ENCODE results near the gene RSPRY1. TPM values are rescaled to one million over a fixed set of nuclear protein-coding genes. Genes with fewer than 3 reads are reported as not detected.
"Not testable (repeated sequence)": the region's sequence is repeated elsewhere in the genome, so short reads cannot be mapped to it uniquely, and the experiment has no call there.

The RSPRY1 gene
- total and polyA plus RNA-seq, 4 donors = 41.2 to 67.7 (median 49.0) TPM

- 100% methylated on average over 2 of the region's 5 CpGs for WGBS (ENCODE audit: insufficient coverage)
- not testable (repeated sequence) for H3K4me3 ChIP-seq (ENCODE audit: low read depth, low read length); H3K27ac ChIP-seq (ENCODE audit: low read depth, low read length); H3K27me3 ChIP-seq (ENCODE audit: control insufficient read depth, insufficient read depth, low read length); H3K9me3 ChIP-seq (ENCODE audit: control insufficient read depth, insufficient read depth, low read length); DNase-seq (ENCODE audit: low read depth in 4 of 6, low spot score in 6 of 6); H3K36me3 ChIP-seq (ENCODE audit: control insufficient read depth, insufficient read depth, low read length); H3K4me1 ChIP-seq (ENCODE audit: control insufficient read depth, insufficient read depth, low read length)
Observed at GRCh38 chr16:57275946-57276345, 89.8 kb downstream of the RSPRY1 start.

GRCh38 chr16:57276596-57276995, 90.5 kb downstream of the RSPRY1 start:
- Histone ChIP-seq H3K4me1 (ENCODE audit: control insufficient read depth, insufficient read depth, low read length) (no peaks in the 10 kb centered on the region), H3K36me3 (ENCODE audit: control insufficient read depth, insufficient read depth, low read length) (no peaks in the 10 kb centered on the region), H3K9me3 (ENCODE audit: control insufficient read depth, insufficient read depth, low read length) (no peaks in the 10 kb centered on the region), H3K4me3 (ENCODE audit: low read depth, low read length) (no peak overlapping the region), H3K27ac (ENCODE audit: low read depth, low read length) (no peak overlapping the region), H3K27me3 (ENCODE audit: control insufficient read depth, insufficient read depth, low read length) (no peaks in the 10 kb centered on the region)
- 60% methylated on average over 3 of the region's 5 CpGs for WGBS (ENCODE audit: insufficient coverage)
- DNase-seq (ENCODE audit: low read depth in 4 of 6, low spot score in 6 of 6) = no peak

DNA sequence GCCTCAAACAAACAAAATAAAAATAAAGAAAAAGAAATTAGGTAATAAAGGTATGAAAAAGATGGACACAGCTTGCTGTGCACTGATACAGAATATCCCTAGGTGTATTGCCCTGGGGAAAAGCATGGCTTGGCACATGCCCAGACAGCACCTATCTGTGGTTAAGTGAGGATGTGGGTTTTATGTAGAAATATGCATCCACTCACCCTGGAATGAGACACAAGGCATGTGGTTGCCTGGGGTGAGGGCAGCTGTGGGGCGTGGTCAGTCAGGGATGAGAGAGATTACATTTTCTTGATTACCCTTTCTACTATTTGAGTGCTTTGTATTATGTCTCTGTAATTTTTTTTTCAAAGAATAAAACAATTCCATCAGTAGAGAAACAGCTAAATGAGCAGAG, 91.5 kb downstream of the RSPRY1 start:
- Histone ChIP-seq H3K27ac (ENCODE audit: low read depth, low read length) (no peak overlapping the region), H3K4me1 (ENCODE audit: control insufficient read depth, insufficient read depth, low read length) (peaks cover under 1% of the 10 kb centered on the region), H3K9me3 (ENCODE audit: control insufficient read depth, insufficient read depth, low read length) (no peaks in the 10 kb centered on the region), H3K36me3 (ENCODE audit: control insufficient read depth, insufficient read depth, low read length) (no peaks in the 10 kb centered on the region), H3K4me3 (ENCODE audit: low read depth, low read length) (no peak overlapping the region), H3K27me3 (ENCODE audit: control insufficient read depth, insufficient read depth, low read length) (no peaks in the 10 kb centered on the region)
- WGBS (ENCODE audit: insufficient coverage) = no CpG with 5 or more reads among the region's 1 CpG
- no peak for DNase-seq (ENCODE audit: low read depth in 4 of 6, low spot score in 6 of 6)

- DNase-seq (ENCODE audit: low read depth in 4 of 6, low spot score in 6 of 6) = no peak
Observed at GRCh38 chr16:57278494-57278893, 92.4 kb downstream of the RSPRY1 start.

DNA sequence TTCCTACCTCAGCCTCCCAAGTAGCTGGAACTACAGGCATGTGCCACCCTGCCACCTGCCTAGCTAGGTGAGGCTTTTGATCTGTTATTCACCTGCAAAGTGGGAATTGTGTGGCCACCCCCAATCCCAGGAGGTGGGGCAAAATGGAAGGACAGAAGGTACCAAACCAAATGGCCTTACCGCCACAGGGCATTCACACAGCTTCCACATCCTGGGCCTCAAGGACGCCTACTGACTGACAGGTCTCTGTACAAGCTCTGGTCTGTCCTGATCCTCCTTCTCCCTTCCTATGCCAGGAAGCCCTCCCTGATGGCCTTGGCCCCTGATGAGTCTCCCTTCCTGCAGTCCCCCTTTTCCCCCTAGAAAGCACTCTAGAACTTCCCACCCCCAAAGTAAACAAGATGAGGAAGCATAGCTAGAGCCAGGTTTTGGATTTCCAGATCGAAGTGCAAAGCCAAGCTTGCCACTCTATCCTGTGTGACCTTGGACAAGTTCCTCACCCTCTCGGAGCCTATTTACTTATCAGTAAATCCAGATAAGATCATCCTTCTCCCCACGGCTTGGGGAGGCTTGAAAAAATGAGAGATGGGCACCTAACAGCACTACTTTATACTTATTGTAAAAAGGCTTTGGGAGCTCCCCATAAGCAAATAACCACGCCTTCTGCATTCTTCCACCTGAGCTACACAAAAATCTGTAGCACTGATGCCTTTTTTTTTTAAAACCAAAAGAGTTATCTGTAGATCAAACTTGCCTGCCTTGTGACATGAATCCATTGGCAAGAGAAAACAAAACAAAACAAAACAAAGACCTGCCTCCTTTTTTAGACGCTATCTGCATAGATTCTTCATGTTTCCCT, 93.9 kb downstream of the RSPRY1 start:
- H3K27me3 ChIP-seq (ENCODE audit: control insufficient read depth, insufficient read depth, low read length) = peaks cover 20% of the 10 kb centered on the region
- no peak overlapping the region for H3K27ac ChIP-seq (ENCODE audit: low read depth, low read length)
- no peak overlapping the region for H3K4me3 ChIP-seq (ENCODE audit: low read depth, low read length)
- no peak for DNase-seq (ENCODE audit: low read depth in 4 of 6, low spot score in 6 of 6)
- 98% methylated on average over 4 of the region's 7 CpGs for WGBS (ENCODE audit: insufficient coverage)
- H3K9me3 ChIP-seq (ENCODE audit: control insufficient read depth, insufficient read depth, low read length) = no peaks in the 10 kb centered on the region
- H3K4me1 ChIP-seq (ENCODE audit: control insufficient read depth, insufficient read depth, low read length) = peaks cover 21% of the 10 kb centered on the region
- no peaks in the 10 kb centered on the region for H3K36me3 ChIP-seq (ENCODE audit: control insufficient read depth, insufficient read depth, low read length)

More at GRCh38 chr16:57278494-57278893, 92.4 kb downstream of the RSPRY1 start:
- Histone ChIP-seq H3K27ac (ENCODE audit: low read depth, low read length) (peak overlapping the region; percentile 57), H3K4me1 (ENCODE audit: control insufficient read depth, insufficient read depth, low read length) (peaks cover 9% of the 10 kb centered on the region), H3K27me3 (ENCODE audit: control insufficient read depth, insufficient read depth, low read length) (peaks cover 4% of the 10 kb centered on the region), H3K9me3 (ENCODE audit: control insufficient read depth, insufficient read depth, low read length) (no peaks in the 10 kb centered on the region), H3K4me3 (ENCODE audit: low read depth, low read length) (no peak overlapping the region), H3K36me3 (ENCODE audit: control insufficient read depth, insufficient read depth, low read length) (no peaks in the 10 kb centered on the region)
- 56% methylated on average over 3 of the region's 4 CpGs for WGBS (ENCODE audit: insufficient coverage)

DNA sequence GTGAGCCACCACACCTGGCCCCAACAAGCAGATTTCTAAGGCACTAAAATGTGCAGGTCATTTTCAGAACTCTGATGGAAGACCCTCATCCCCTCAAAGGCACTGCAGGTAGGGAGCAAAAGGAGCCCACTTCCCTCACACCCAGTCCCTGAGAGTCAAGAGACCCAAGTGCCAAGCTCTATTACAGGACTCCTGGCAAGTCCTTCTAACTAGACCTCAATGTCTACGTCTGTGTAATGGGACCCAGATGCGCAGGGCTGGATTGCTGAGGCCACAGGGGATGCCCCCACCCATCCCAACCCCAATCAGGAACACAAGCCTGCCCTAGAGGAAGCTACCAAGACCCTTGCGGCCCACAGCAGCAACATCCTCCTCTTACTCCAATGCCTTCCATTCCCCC, 95.7 kb downstream of the RSPRY1 start:
- no peak for DNase-seq (ENCODE audit: low read depth in 4 of 6, low spot score in 6 of 6)

GRCh38 chr16:57282510-57283213, 96.5 kb downstream of the RSPRY1 start:
- Histone ChIP-seq H3K27me3 (ENCODE audit: control insufficient read depth, insufficient read depth, low read length) (peaks cover 25% of the 10 kb centered on the region), H3K36me3 (ENCODE audit: control insufficient read depth, insufficient read depth, low read length) (no peaks in the 10 kb centered on the region), H3K4me3 (ENCODE audit: low read depth, low read length) (no peak overlapping the region)

More for the DNA sequence above, 95.7 kb downstream of the RSPRY1 start:
- H3K27me3 ChIP-seq (ENCODE audit: control insufficient read depth, insufficient read depth, low read length) = peaks cover 25% of the 10 kb centered on the region
- no peak overlapping the region for H3K27ac ChIP-seq (ENCODE audit: low read depth, low read length)
- peaks cover 23% of the 10 kb centered on the region for H3K4me1 ChIP-seq (ENCODE audit: control insufficient read depth, insufficient read depth, low read length)
- no peak overlapping the region for H3K4me3 ChIP-seq (ENCODE audit: low read depth, low read length)
- no peaks in the 10 kb centered on the region for H3K9me3 ChIP-seq (ENCODE audit: control insufficient read depth, insufficient read depth, low read length)
- WGBS (ENCODE audit: insufficient coverage) = 86% methylated on average over 1 of the region's 3 CpGs
- H3K36me3 ChIP-seq (ENCODE audit: control insufficient read depth, insufficient read depth, low read length) = no peaks in the 10 kb centered on the region

DNA sequence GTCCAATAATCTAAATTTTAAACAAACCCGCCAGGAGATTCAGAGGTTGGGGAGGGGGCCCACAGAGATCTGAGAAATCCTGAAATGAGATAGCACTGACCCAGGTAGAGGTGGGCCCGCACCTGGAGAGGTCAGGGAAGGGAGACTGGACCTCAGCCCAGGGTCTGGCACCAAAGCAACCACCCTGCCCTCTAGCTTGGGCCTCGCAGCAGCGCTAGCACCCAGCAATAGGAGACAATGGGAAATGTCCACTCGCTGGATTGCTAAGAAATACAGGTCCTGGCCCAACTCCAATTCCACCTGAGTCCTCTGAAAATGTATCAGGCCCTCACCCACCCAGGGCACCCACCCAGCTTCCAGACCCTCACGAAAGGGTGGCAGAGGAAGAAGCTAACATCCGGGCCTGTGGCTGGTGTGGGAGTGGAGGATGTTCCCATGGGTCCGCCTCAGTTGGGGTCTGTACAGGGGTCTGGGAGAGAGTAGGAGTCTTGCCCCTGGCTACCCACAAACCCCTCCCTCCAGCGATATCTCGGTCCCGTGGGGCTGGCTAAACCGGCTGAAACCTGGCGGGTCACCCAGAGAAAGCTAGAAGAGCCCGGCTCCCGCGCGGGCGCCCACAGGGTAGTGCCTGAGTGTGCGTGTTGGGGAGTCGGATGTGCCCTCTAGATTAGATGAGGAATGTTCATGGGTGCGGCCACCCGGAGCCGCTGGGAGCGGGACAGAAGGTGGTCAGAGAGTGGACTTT, 97.3 kb downstream of the RSPRY1 start:
- DNase-seq (ENCODE audit: low read depth in 4 of 6, low spot score in 6 of 6) = no peak
- H3K36me3 ChIP-seq (ENCODE audit: control insufficient read depth, insufficient read depth, low read length) = no peaks in the 10 kb centered on the region
- peak overlapping the region; percentile 40 for H3K4me3 ChIP-seq (ENCODE audit: low read depth, low read length)
- 43% methylated on average over 15 of the region's 24 CpGs for WGBS (ENCODE audit: insufficient coverage)
- H3K9me3 ChIP-seq (ENCODE audit: control insufficient read depth, insufficient read depth, low read length) = no peaks in the 10 kb centered on the region
- no peak overlapping the region for H3K27ac ChIP-seq (ENCODE audit: low read depth, low read length)
- H3K27me3 ChIP-seq (ENCODE audit: control insufficient read depth, insufficient read depth, low read length) = peaks cover 25% of the 10 kb centered on the region
- H3K4me1 ChIP-seq (ENCODE audit: control insufficient read depth, insufficient read depth, low read length) = peaks cover 23% of the 10 kb centered on the region

More at GRCh38 chr16:57282510-57283213, 96.5 kb downstream of the RSPRY1 start:
- Histone ChIP-seq H3K9me3 (ENCODE audit: control insufficient read depth, insufficient read depth, low read length) (no peaks in the 10 kb centered on the region), H3K4me1 (ENCODE audit: control insufficient read depth, insufficient read depth, low read length) (peaks cover 23% of the 10 kb centered on the region), H3K27ac (ENCODE audit: low read depth, low read length) (no peak overlapping the region)
- DNase-seq (ENCODE audit: low read depth in 4 of 6, low spot score in 6 of 6) = no peak
- 84% methylated on average over 6 of the region's 8 CpGs for WGBS (ENCODE audit: insufficient coverage)

DNA sequence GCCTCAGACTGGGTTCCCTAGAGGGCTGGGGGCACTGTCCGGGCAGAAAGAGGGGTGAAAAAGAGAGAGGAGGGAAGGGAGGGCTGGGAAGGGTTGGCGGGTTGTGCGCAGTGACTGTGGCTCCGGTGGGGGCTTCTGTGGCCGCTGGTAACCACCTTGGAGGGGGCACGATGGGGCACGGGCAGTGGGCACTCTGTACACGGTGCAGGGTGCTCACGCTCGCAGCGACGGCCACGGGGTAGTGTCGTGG, 97.8 kb downstream of the RSPRY1 start:
- WGBS (ENCODE audit: insufficient coverage) = 5% methylated on average over 14 of the region's 14 CpGs
- no peak for DNase-seq (ENCODE audit: low read depth in 4 of 6, low spot score in 6 of 6)
- Histone ChIP-seq H3K27ac (ENCODE audit: low read depth, low read length) (no peak overlapping the region), H3K9me3 (ENCODE audit: control insufficient read depth, insufficient read depth, low read length) (no peaks in the 10 kb centered on the region), H3K4me3 (ENCODE audit: low read depth, low read length) (peak overlapping the region; percentile 40), H3K4me1 (ENCODE audit: control insufficient read depth, insufficient read depth, low read length) (peaks cover 26% of the 10 kb centered on the region), H3K36me3 (ENCODE audit: control insufficient read depth, insufficient read depth, low read length) (no peaks in the 10 kb centered on the region), H3K27me3 (ENCODE audit: control insufficient read depth, insufficient read depth, low read length) (peaks cover 25% of the 10 kb centered on the region)

Data from spinal cord (tissue), 10 donors.